ENCODE data around the gene GUCD1.
"Not testable (repeated sequence)": the region's sequence is repeated elsewhere in the genome, so short reads cannot be mapped to it uniquely, and the experiment has no call there.

GRCh38 chr22:24602105-24602749 is 47.3 kb upstream of the GUCD1 start:
- not testable (repeated sequence) for TF ChIP-seq POLR2AphosphoS5 (IDR thresholded peaks at IDR 0.05; ENCODE audit: low read depth, low read length); POLR2A (IDR thresholded peaks at IDR 0.05; ENCODE audit: low read depth, low read length); TAF1 (IDR thresholded peaks at IDR 0.05; ENCODE audit: borderline replicate concordance, low read depth, low read length)
